Activated CD8-positive, alpha-beta memory T cell treated with anti-CD3 and anti-CD28 coated beads, Interleukin-2, amount 10 ng/mL, durations not matched to agents 7 days and 5 days (primary cell): Measurements from ENCODE around the gene OOSP2. TPM values are rescaled to one million over a fixed set of nuclear protein-coding genes. Genes with fewer than 3 reads are reported as not detected.
"Not testable (repeated sequence)": the region's sequence is repeated elsewhere in the genome, so short reads cannot be mapped to it uniquely, and the experiment has no call there.

ENCODE experiments used
- ATAC-seq: fragments of 150-1000 bp; cut with Tn5 transposase; one replicate; pipeline ENCODE4 v1.10.0; 2021; ENCODE audit warnings: moderate library complexity
- CTCF ChIA-PET: fragments of 350-600 bp; sonication (Branson Sonifier 250); formaldehyde crosslinking; loops from one replicate; lab custom pipeline; 2021; ENCODE audit warnings: antibody characterized with exemption; lab: Charles Lee
- DNase-seq: peaks from one replicate; pipeline ENCODE4 v3.0.0-alpha.2; 2020
- H3K27ac Mint-ChIP-seq: one replicate; pipeline ENCODE4 v1.8.0; 2021; ENCODE audit warnings: mild to moderate bottlenecking, mixed read lengths
- H3K27me3 Mint-ChIP-seq: one replicate; pipeline ENCODE4 v1.8.0; 2021; ENCODE audit warnings: mixed read lengths
- H3K36me3 Mint-ChIP-seq: one replicate; pipeline ENCODE4 v1.8.0; 2021; ENCODE audit warnings: mild to moderate bottlenecking, mixed read lengths
- H3K4me1 Mint-ChIP-seq: one replicate; pipeline ENCODE4 v1.8.0; 2021; ENCODE audit warnings: mixed read lengths
- H3K4me3 Mint-ChIP-seq: one replicate; pipeline ENCODE4 v1.8.0; 2021; ENCODE audit warnings: mild to moderate bottlenecking, moderate library complexity, mixed read lengths
- H3K9me3 Mint-ChIP-seq: one replicate; pipeline ENCODE4 v1.8.0; 2022; ENCODE audit warnings: low read depth, mixed read lengths
- total RNA-seq, 2 experiments: library from RNA; stranded (reverse); gene quantifications; one replicate each; pipeline ENCODE4 v1.2.3, GENCODE V29; 2021

Gene OOSP2
- total RNA-seq, 2 experiments from 2014 or later: not detected

DNA sequence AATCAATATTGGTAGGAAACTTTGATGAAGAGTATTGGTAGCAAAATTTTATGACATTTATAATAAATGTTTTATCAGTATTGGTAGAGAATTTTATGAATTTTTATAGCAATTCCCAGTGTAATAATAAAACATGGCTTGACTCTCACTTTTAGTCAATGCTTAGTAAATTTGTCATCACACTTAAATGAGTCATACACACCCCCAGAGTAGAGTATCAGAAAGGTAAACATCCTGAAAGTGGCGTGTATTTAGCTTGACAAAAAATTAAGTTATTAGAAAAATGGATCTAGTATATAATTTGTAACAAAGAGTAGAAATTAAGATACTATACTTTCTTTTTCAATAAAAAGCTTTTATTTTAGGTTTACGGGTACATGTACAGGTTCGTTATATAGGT, 18.8 kb downstream of the OOSP2 start:
- no peaks in the 10 kb centered on the region for H3K4me1 Mint-ChIP-seq
- H3K4me3 Mint-ChIP-seq: no peak overlapping the region
- CTCF ChIA-PET: no interaction called here
- H3K9me3 Mint-ChIP-seq: no peaks in the 10 kb centered on the region
- no peaks in the 10 kb centered on the region for H3K27me3 Mint-ChIP-seq
- ATAC-seq: no peak
- H3K27ac Mint-ChIP-seq: no peak overlapping the region
- no peaks in the 10 kb centered on the region for H3K36me3 Mint-ChIP-seq
- no peak for DNase-seq

- Mint-ChIP-seq H3K27me3 (no peaks in the 10 kb centered on the region), H3K36me3 (no peaks in the 10 kb centered on the region), H3K4me3 (no peak overlapping the region), H3K9me3 (no peaks in the 10 kb centered on the region), H3K4me1 (no peaks in the 10 kb centered on the region), H3K27ac (no peak overlapping the region)
- no peak for ATAC-seq
- CTCF ChIA-PET: no interaction called here
- DNase-seq: no peak
These were observed 19.5 kb downstream of the OOSP2 start for GRCh38 chr11:60059521-60060240.

GRCh38 chr11:60064111-60064510, 23.9 kb downstream of the OOSP2 start:
- CTCF ChIA-PET: no interaction called here
- DNase-seq (no peak), ATAC-seq (no peak)
- no peak overlapping the region for H3K4me3 Mint-ChIP-seq
- H3K9me3 Mint-ChIP-seq: no peaks in the 10 kb centered on the region
- no peaks in the 10 kb centered on the region for H3K27me3 Mint-ChIP-seq
- H3K36me3 Mint-ChIP-seq: no peaks in the 10 kb centered on the region
- H3K4me1 Mint-ChIP-seq: no peaks in the 10 kb centered on the region
- H3K27ac Mint-ChIP-seq: no peak overlapping the region

GRCh38 chr11:60065801-60066200, 25.6 kb downstream of the OOSP2 start:
- Mint-ChIP-seq H3K36me3 (no peaks in the 10 kb centered on the region), H3K9me3 (no peaks in the 10 kb centered on the region), H3K4me3 (no peak overlapping the region), H3K27me3 (no peaks in the 10 kb centered on the region), H3K27ac (no peak overlapping the region), H3K4me1 (no peaks in the 10 kb centered on the region)
- no peak for DNase-seq
- CTCF ChIA-PET: interaction anchor here (0.6 kb wide), 1 partner anchor 199 kb away, joined by 4 read pairs; no protein-coding TSS in a partner anchor
- no peak for ATAC-seq

DNA sequence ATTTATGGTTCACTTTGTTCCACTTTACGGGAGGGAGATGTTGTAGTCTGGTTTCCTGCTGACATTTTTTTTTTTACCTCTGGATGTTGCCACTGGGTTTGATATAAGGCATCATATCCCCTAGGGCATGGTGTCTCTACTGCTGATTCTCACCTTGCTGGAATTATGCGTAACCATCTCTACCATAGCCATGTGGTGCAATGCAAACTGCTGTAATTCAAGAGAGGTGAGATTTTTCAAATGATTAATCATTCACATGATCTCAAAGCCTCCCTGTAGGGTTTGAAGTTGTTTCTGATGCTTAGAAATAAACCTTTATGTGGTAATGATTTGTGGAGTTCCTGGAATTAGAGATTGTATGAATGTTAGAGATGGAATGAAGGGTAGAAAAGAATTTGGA, 29.2 kb downstream of the OOSP2 start:
- Mint-ChIP-seq H3K36me3 (no peaks in the 10 kb centered on the region), H3K4me1 (no peaks in the 10 kb centered on the region), H3K27me3 (no peaks in the 10 kb centered on the region), H3K9me3 (no peaks in the 10 kb centered on the region), H3K4me3 (no peak overlapping the region), H3K27ac (no peak overlapping the region)
- ATAC-seq (no peak), DNase-seq (no peak)
- CTCF ChIA-PET: no interaction called here

DNA sequence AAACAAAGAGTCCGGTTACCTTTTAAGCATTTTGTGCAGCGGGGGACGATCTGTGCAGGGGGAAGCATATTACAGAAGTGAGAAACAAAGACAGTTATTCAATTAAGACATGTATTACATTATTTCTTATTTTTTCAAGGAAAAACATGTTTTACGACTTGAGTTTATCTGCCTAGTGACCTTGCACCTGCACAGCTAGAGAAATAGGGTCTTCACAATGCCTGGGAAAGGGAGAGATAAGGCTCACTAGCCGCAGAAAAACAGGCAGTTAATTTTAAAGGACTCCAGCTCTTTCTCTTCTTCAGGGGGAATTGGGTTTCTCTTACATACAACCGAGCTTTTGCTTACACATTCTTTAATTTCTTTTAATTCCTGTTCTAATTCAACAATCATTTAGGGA, 31.4 kb downstream of the OOSP2 start:
- H3K36me3 Mint-ChIP-seq, H3K27me3 Mint-ChIP-seq, DNase-seq, H3K27ac Mint-ChIP-seq, ATAC-seq, H3K4me1 Mint-ChIP-seq, H3K4me3 Mint-ChIP-seq, H3K9me3 Mint-ChIP-seq, CTCF ChIA-PET: not testable (repeated sequence)

GRCh38 chr11:60077216-60077817, 37.1 kb downstream of the OOSP2 start:
- H3K9me3 Mint-ChIP-seq: no peaks in the 10 kb centered on the region
- DNase-seq (no peak), ATAC-seq (no peak)
- H3K4me1 Mint-ChIP-seq: no peaks in the 10 kb centered on the region
- peaks cover 3% of the 10 kb centered on the region for H3K27me3 Mint-ChIP-seq
- no peaks in the 10 kb centered on the region for H3K36me3 Mint-ChIP-seq
- CTCF ChIA-PET: no interaction called here
- H3K27ac Mint-ChIP-seq: no peak overlapping the region
- no peak overlapping the region for H3K4me3 Mint-ChIP-seq

DNA sequence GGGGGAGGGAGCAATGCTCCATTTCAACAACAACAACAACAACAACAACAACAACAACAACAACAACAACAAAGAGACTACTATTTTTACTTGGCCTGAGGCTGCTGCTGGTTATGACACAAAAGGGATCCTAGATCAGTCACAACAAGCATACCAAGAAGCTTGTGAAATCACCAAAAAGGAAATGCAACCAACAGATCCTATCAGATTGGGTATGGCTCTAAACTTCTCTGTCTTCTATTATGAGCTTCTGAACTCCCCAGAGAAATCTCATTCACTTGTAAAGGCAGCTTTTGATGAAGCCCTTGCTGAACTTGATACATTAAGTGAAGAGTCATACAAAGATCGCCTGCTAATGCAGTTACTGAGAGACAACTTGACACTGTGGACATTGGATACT, 37.8 kb downstream of the OOSP2 start:
- no peak overlapping the region for H3K27ac Mint-ChIP-seq
- H3K4me1 Mint-ChIP-seq: no peaks in the 10 kb centered on the region
- ATAC-seq: no peak
- CTCF ChIA-PET: no interaction called here
- DNase-seq: no peak
- H3K9me3 Mint-ChIP-seq: no peaks in the 10 kb centered on the region
- H3K36me3 Mint-ChIP-seq: no peaks in the 10 kb centered on the region
- no peak overlapping the region for H3K4me3 Mint-ChIP-seq
- H3K27me3 Mint-ChIP-seq: peaks cover 5% of the 10 kb centered on the region

DNA sequence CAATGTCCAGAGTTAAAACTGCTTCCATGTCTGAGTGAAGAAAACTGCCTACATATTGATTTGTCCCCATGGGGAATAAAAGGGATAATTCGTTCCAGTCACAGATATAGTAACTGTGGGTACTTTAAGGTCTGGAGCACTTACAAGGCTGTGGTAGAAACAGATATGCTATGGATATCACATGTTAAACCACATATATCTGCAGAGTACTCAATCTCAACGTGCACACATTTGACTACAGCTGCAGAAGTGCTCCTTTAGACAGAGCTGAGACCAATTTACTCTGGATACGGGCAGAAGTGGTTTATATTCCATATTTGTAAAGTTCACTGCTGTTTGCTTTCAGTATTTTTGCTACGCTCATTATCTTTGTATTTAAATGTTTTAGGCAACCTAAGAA, 38.5 kb downstream of the OOSP2 start:
- Mint-ChIP-seq H3K36me3 (no peaks in the 10 kb centered on the region), H3K4me3 (no peak overlapping the region), H3K9me3 (no peaks in the 10 kb centered on the region), H3K27ac (no peak overlapping the region), H3K27me3 (peaks cover 5% of the 10 kb centered on the region), H3K4me1 (no peaks in the 10 kb centered on the region)
- CTCF ChIA-PET: no interaction called here
- DNase-seq (no peak), ATAC-seq (no peak)

GRCh38 chr11:60080535-60080934, 40.3 kb downstream of the OOSP2 start:
- Mint-ChIP-seq H3K9me3 (no peaks in the 10 kb centered on the region), H3K4me3 (no peak overlapping the region), H3K36me3 (no peaks in the 10 kb centered on the region), H3K27me3 (peaks cover 7% of the 10 kb centered on the region), H3K27ac (no peak overlapping the region), H3K4me1 (no peaks in the 10 kb centered on the region)
- ATAC-seq: no peak
- CTCF ChIA-PET: no interaction called here
- no peak for DNase-seq

- Mint-ChIP-seq H3K27ac (no peak overlapping the region), H3K9me3 (no peaks in the 10 kb centered on the region), H3K4me1 (no peaks in the 10 kb centered on the region), H3K27me3 (peaks cover 7% of the 10 kb centered on the region), H3K4me3 (no peak overlapping the region), H3K36me3 (no peaks in the 10 kb centered on the region)
- CTCF ChIA-PET: interaction anchor here (0.7 kb wide), 1 partner anchor 184 kb away, joined by 3 read pairs; no protein-coding TSS in a partner anchor
- ATAC-seq: no peak
- no peak for DNase-seq
These were observed 44.5 kb downstream of the OOSP2 start for GRCh38 chr11:60084631-60085273.

GRCh38 chr11:60085909-60086308, 45.7 kb downstream of the OOSP2 start:
- Mint-ChIP-seq H3K27me3 (peaks cover 7% of the 10 kb centered on the region), H3K27ac (no peak overlapping the region), H3K9me3 (no peaks in the 10 kb centered on the region), H3K4me3 (no peak overlapping the region), H3K4me1 (no peaks in the 10 kb centered on the region), H3K36me3 (no peaks in the 10 kb centered on the region)
- ATAC-seq: no peak
- CTCF ChIA-PET: no interaction called here
- DNase-seq: no peak

DNA sequence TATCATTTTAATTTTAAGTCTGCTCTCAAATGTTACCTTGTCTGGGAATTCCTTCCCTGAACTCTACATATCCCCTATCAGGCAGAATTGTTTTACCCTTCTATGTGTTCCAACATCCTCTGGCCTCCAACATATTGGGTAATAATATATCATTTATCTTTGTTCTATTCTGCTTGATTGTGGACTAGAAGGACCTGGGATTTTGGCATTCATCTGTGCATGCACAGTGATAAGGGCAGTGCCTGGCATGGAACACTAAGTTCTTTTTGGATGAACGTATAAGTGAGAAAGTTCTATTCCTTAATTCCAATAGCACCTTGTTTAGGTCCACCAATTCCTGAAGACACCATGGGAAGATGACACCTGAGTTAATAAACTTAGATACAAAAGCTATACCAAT, 47.0 kb downstream of the OOSP2 start:
- Mint-ChIP-seq H3K27ac (no peak overlapping the region), H3K9me3 (no peaks in the 10 kb centered on the region), H3K27me3 (peaks cover 5% of the 10 kb centered on the region), H3K36me3 (no peaks in the 10 kb centered on the region), H3K4me3 (no peak overlapping the region), H3K4me1 (no peaks in the 10 kb centered on the region)
- ATAC-seq (no peak), DNase-seq (no peak)
- CTCF ChIA-PET: no interaction called here

- DNase-seq (no peak), ATAC-seq (no peak)
- Mint-ChIP-seq H3K9me3 (no peaks in the 10 kb centered on the region), H3K36me3 (no peaks in the 10 kb centered on the region), H3K4me3 (no peak within 1 kb of the TSS), H3K27ac (no peak within 1 kb of the TSS), H3K27me3 (peaks cover 2% of the 10 kb centered on the region), H3K4me1 (no peaks in the 10 kb centered on the region)
- CTCF ChIA-PET: no interaction called here
These were observed 48.2 kb downstream of the OOSP2 start, which contains the start of gene MS4A2 for GRCh38 chr11:60088364-60088763. MS4A2 (plus strand) TSS chr11:60088664; CDS start chr11:60088766, 102 bp downstream.
